Measurements from ENCODE around the gene PECR. TPM values are rescaled to one million over a fixed set of nuclear protein-coding genes. Genes with fewer than 3 reads are reported as not detected.

Gene PECR
- total and polyA plus RNA-seq, 9 of the 15 experiments (the other 6 are each of a cell fraction or from before 2014, with no cell fraction given), result 1.1 to 10.3 (median 8.2) TPM

- TF ChIP-seq E2F8 (IDR thresholded peaks at IDR 0.05; ENCODE audit: low read depth, partially characterized antibody) (peak; percentile 46), EWSR1 (IDR thresholded peaks at IDR 0.05; ENCODE audit: borderline replicate concordance, low read depth, partially characterized antibody) (no peak), BRCA1 (IDR thresholded peaks at IDR 0.05) (no peak), BRCA1 (CRISPR knock-in tag; IDR thresholded peaks at IDR 0.05) (no peak), TFE3 (CRISPR knock-in tag; IDR thresholded peaks at IDR 0.05) (no peak), GTF2F1 (IDR thresholded peaks at IDR 0.05; ENCODE audit: low read depth, low read length) (no peak), SOX6 (IDR thresholded peaks at IDR 0.05) (no peak), FUS (optimal IDR thresholded peaks at IDR 0.05; ENCODE audit: low read depth, low read length) (no peak), MBD2 (IDR thresholded peaks at IDR 0.05; ENCODE audit: borderline replicate concordance, low read depth) (no peak), ZBTB43 (CRISPR knock-in tag; IDR thresholded peaks at IDR 0.05) (no peak), KLF6 (CRISPR knock-in tag; IDR thresholded peaks at IDR 0.05; ENCODE audit: borderline replicate concordance) (no peak), ZBTB2 (IDR thresholded peaks at IDR 0.05) (peak; percentile 98), ZNF449 (CRISPR knock-in tag; IDR thresholded peaks at IDR 0.05) (no peak), HINFP (tag; conservative IDR thresholded peaks at IDR 0.05; ENCODE audit: low read depth) (no peak), CC2D1A (IDR thresholded peaks at IDR 0.05) (no peak), SREBF1 (IDR thresholded peaks at IDR 0.05; ENCODE audit: borderline replicate concordance, low read depth, low read length) (no peak), L3MBTL2 (IDR thresholded peaks at IDR 0.05) (no peak), C11orf30 (IDR thresholded peaks at IDR 0.05; ENCODE audit: low read depth) (no peak)
Measured at GRCh38 chr2:216114714-216115531, 33.3 kb upstream of the PECR start (continued).
